GM13977 (cell line): ENCODE measurements around the gene ZNF324B.

Source experiments
- DNase-seq: peaks from one replicate; pipeline ENCODE4 v3.0.0; 2012; ENCODE audit warnings: low spot score
- in situ Hi-C: fragments of 300-500 bp; cut with MboI; formaldehyde crosslinking; loops from one replicate; pipeline ENCODE4 v1.12.0; 2022; ENCODE audit warnings: low sequenced_read_pairs, low pct_unique_long_range_greater_than_20kb, mixed read lengths, inconsistent platforms; ENCODE audit not compliant: unreplicated experiment
- TF ChIP-seq, protein P1 (sequence below): IDR thresholded peaks from 2 replicates; pipeline ENCODE4 v1.5.1; 2012; ENCODE audit warnings: mild to moderate bottlenecking, control low read depth; ENCODE audit not compliant: insufficient read depth; ENCODE audit errors: extremely low read depth, missing control alignments

ZNF324B gene

GRCh38 chr19:58477130-58477529 is 25.7 kb downstream of the ZNF324B start:
- in situ Hi-C loops: no loop called here
- DNase-seq: no peak
- TF ChIP-seq, protein P1, sequence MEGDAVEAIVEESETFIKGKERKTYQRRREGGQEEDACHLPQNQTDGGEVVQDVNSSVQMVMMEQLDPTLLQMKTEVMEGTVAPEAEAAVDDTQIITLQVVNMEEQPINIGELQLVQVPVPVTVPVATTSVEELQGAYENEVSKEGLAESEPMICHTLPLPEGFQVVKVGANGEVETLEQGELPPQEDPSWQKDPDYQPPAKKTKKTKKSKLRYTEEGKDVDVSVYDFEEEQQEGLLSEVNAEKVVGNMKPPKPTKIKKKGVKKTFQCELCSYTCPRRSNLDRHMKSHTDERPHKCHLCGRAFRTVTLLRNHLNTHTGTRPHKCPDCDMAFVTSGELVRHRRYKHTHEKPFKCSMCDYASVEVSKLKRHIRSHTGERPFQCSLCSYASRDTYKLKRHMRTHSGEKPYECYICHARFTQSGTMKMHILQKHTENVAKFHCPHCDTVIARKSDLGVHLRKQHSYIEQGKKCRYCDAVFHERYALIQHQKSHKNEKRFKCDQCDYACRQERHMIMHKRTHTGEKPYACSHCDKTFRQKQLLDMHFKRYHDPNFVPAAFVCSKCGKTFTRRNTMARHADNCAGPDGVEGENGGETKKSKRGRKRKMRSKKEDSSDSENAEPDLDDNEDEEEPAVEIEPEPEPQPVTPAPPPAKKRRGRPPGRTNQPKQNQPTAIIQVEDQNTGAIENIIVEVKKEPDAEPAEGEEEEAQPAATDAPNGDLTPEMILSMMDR: no peak

- TF ChIP-seq, protein P1: no peak
Observed at GRCh38 chr19:58477871-58478270, 26.4 kb downstream of the ZNF324B start.

DNA sequence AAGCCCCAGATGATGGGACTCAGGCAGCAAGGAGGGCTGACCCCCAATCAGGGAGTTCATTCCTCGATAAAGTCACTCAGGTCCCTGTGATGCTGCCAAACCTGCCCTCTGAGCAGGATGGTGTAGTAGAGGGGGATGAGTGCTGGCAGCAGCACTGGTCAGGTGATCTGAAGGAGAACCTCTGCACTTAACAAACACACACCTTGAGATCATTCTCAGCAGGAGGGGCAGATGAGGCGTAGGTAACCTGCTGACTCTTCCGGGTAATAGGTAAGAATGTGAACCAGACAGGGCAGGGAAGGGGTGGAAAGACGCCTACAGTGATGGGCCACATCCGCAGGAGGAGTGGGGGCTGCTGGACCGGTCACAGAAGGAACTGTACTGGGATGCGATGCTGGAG is 27.9 kb downstream of the ZNF324B start:
- TF ChIP-seq, protein P1: no peak
- in situ Hi-C loops: no loop called here

More at GRCh38 chr19:58477871-58478270, 26.4 kb downstream of the ZNF324B start:
- in situ Hi-C loops: no loop called here
- DNase-seq: no peak

GRCh38 chr19:58479736-58480480 is 28.5 kb downstream of the ZNF324B start:
- TF ChIP-seq, protein P1: no peak
- in situ Hi-C loops: no loop called here
- DNase-seq: no peak

More for the DNA sequence above, 27.9 kb downstream of the ZNF324B start:
- no peak for DNase-seq

DNA sequence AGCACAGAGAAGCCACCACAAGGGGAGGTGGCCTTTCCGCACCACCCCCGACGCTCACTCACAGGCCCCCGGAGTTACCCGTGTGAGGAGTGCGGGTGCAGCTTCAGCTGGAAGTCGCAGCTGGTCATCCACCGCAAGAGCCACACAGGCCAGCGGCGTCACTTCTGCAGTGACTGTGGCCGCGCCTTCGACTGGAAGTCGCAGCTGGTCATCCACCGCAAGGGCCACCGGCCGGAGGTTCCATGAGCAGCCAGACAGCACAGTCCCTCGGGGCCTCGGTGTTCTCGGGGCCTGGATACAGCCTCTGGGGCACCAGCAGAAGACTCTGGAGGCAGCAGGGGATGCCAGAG is 29.0 kb downstream of the ZNF324B start:
- no peak for DNase-seq
- TF ChIP-seq, protein P1: no peak
- in situ Hi-C loops: no loop called here

DNA sequence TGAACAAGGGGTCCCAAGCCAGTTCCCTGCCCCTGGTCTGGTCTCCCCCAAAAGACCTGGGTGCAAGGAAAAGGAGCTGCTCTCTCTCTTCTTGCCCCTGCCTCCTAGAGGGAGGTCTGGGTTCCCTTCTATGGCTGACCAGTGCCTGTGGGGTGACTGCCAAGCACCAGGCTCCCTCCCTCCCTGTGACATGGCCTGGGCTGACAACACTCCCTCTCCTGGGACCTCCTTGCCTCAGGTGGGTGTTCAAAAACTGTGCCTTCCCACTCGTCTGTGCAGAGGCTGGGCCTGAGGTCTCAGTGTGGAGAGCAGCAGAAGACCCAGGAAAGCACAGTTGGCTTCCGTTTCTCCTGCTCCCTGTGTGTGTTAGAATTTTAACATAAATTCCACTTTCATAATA is 29.4 kb downstream of the ZNF324B start:
- TF ChIP-seq, protein P1: no peak
- in situ Hi-C loops: no loop called here
- DNase-seq: no peak
